ENCODE results near the gene ROBO3.

The ROBO3 gene

DNA sequence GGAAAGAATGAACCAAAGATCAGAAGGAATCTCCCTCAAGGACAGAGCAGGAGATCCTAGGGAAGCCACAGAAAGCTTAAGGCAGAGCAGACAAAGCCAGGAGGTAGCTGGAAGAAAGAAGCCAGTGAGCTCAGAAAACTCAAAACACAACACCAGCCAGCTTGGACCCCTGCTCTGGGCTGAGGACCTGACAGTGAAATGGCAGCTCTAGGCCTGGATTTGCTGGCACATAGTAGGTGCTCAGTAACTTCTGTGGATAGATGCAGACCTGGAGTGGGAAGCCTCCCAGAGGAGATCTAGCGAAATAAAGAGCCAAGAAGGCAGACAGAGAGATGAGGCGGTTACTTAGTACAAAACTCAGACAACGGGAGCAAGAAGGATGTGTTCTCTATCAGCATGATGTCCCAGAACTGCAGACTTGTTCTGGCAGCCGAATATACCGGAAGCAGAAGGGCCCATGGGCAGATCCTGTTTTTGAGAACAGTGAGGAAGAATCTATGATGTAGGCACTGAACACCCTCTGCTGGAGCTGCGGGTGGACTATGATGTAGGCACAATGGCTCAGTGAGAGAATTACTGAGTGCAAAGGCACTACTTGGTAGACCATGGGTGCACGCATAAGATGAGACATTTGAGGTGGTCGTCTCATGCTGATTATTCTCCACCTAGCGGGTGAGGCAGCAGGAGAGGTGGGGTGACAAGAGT, 27.7 kb downstream of the ROBO3 start:
- no peak for DNase-seq (ENCODE audit: low read depth)

DNA sequence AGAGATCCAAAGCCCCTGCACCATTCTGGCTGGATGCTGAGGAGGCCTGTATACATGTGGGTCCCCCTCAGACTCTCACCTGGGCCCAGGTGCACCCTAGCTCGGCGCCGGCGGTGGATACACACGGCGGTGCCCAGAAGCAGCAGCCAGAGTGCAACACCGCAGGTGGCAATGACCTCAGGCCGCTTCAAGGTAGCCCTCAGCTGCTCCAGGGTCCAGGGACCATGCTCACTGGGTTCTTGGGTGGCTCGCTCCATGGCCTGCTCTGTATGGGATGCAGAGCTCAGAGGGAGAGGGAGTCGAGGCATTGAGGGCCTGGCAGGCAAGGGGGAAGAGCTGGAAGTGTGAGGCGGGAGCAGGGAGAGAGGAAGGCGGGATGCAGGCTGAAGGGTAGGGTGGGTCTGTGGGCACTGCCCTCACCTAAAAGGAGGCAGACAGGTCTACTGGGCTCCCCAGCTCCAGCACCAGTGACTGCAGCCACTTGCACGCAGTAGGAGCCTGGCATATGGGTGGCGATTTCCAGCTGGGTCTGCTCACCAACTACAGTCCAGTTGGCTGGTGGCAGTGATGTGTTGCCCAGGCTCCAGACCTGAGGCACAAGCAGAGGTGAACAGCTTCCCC, 28.7 kb downstream of the ROBO3 start:
- DNase-seq (ENCODE audit: low read depth): no peak

GRCh38 chr11:124894606-124895430, 29.6 kb downstream of the ROBO3 start:
- no peak for DNase-seq (ENCODE audit: low read depth)

DNA sequence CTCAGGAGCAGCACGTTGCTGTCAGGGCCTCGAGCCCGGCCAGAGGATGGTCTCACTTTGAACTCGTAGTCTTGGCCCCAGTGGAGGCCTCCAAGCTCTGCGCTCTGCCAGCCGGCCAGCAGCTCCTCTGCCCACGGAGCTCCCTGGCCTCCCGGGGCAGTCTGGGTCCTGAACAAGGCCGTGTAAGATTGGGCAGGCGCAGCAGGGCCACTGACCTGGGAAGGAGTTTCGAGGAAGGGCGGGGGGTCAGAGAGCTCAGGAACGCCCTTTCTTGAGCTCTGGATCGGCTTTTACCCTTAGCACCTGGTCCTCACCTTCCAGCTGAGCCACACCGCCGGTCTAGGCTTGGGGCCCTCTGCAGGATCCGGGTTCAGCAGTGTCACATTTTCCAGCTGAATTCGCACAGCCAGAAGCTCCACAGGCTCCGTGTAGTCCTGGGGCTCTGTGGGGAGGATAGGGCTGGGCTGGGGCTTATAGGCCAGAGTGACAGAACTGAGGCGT, 30.3 kb downstream of the ROBO3 start:
- DNase-seq (ENCODE audit: low read depth): no peak

DNA sequence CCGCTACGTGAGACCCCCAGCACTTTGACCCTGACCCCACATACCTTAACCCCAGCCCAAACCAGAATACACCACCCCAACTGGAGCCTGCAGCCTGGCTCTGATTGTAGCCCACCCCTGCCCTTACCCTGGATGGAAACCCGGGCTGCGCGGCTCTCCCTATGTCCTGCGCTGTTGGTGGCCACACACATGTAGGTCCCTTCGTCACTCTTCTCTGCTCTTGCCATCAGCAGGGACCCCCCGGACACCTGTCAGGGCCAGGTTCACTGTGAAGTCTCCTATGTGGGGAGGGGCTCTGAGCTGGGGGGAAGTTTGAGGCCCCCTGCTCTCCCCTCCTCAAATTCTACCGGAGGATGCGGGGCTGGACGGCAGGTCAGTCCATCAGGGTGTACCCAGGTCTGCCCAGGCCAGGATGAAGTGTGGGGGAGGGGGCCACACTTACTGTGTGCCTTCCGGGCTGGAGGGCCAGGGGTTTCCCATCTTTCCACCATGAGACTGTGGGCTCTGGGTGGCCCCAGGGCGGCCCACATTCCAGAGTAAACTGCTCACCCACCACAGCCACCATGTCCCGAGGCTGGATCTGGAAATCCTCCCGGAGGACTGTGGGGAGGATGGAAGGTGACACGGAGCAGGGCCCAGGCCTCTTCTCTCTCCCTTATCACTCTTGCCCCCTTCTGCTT, 31.0 kb downstream of the ROBO3 start:
- DNase-seq (ENCODE audit: low read depth): no peak

- no peak for DNase-seq (ENCODE audit: low read depth)
Measured at GRCh38 chr11:124896821-124897391, 31.7 kb downstream of the ROBO3 start.

DNA sequence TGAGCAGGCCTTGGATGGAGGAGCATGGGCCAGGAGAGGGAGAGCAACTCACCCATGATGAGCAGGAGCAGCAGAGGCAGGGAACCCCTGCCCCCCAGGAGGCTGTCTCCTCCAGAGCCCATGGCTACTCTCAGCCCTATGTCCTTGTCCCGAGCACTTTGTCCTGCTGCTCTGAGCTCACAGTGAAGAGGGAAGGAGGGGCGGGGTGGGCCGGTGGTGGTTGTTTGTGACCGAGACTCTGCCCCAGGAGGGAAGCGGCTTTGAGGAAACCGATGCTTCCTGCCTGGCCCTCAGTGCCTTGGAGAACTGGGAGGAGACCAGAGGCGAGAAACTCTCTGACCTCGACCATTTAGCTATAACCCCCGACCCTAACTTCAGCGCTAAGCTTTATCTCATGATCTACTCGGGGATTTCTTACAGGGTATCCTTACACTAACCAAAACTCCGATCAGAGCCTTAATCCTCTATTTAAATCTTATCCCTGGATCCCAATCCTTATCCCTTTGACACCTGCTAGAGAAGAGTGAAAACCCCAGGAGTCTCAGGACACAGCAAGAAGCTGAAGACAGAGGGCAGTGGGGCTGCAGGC, 32.5 kb downstream of the ROBO3 start, which contains the start of gene ROBO4:
ROBO4 (minus strand) TSS at position 192 of the 589 bp plus-strand sequence; CDS start at position 122, 70 bp downstream.
- no peak for DNase-seq (ENCODE audit: low read depth)

DNA sequence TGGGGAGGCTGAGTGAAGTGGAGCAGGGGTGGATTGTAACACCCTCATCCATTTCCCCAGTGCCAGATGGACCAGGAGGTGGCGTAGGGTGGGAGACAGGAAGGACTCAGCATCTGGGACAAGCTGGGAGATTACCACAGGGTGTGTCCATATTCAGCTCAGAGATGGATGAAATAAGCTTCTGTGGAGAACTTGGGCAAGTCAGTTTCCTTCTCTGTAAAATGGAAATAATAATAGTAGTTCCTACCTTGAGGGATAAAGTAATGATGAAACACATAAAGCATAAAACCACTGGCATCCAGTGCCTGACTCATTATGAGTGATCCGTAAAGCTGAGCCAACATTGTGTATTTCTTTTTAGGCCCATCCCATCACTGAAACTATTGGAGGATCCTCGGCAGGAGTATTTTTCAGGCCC, 33.0 kb downstream of the ROBO3 start:
- no peak for DNase-seq (ENCODE audit: low read depth)

DNA sequence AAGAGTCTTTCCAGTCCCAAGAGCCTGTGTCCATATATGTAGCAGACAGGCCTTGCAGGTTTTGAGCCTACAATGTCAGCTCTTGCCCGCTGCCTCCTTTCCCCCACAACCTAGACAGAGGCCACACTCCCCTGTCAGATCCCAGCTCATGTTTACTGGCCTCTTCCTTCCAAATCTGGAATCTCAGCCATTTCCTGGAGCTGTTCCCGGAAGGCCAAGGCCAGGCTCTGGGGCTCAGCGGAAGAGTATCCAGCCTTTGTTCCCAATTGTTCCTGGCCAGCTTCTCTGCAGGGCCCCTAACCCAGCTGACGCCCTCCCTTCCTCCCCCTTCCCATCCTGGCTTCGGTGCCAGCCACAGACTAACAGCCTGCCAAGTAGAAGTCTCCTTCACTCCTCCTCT, 33.5 kb downstream of the ROBO3 start:
- no peak for DNase-seq (ENCODE audit: low read depth)

- no peak for DNase-seq (ENCODE audit: low read depth)
Measured at GRCh38 chr11:124899383-124900145, 34.3 kb downstream of the ROBO3 start.

DNA sequence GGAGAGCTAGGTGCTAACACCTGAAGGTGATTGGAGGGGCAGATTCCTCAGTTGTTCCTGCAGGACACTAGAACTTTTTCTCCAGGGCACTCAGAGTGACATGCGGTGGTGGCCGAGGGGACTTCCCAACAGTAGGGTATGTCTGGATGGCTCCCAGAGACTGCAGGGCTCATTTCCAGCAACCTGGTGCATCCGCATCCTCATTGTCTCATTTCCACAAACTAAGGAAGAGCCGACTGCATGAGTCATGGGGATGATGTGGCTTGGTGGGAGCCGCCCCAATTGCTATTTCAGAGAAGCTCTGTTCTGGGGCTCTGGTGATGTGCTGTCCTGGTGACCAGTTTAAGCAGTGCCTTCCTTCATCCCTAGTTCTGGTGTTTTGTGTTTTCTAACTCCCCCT, 35.2 kb downstream of the ROBO3 start:
- DNase-seq (ENCODE audit: low read depth): no peak

- no peak for DNase-seq (ENCODE audit: low read depth)
Measured at GRCh38 chr11:124902616-124903015, 37.4 kb downstream of the ROBO3 start.

GRCh38 chr11:124915541-124916369, 50.5 kb downstream of the ROBO3 start:
- DNase-seq (ENCODE audit: low read depth): no peak

DNA sequence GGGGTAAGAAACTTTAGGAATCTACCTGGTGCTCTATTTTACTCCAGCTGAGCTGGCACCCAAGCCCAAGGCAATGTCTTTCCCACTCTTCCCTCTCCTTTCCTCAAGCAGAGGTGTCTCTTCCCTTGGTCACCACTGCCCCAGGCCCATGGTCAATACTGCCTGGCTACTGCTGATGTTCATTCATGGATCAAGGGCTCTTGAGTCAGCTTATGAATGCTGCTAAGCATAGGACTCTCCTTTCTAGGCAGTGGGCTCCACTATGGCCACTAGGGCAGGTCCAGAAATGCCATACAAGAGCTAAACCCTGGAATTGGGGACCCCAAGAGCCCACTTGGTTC, 51.1 kb downstream of the ROBO3 start:
- no peak for DNase-seq (ENCODE audit: low read depth)

DNA sequence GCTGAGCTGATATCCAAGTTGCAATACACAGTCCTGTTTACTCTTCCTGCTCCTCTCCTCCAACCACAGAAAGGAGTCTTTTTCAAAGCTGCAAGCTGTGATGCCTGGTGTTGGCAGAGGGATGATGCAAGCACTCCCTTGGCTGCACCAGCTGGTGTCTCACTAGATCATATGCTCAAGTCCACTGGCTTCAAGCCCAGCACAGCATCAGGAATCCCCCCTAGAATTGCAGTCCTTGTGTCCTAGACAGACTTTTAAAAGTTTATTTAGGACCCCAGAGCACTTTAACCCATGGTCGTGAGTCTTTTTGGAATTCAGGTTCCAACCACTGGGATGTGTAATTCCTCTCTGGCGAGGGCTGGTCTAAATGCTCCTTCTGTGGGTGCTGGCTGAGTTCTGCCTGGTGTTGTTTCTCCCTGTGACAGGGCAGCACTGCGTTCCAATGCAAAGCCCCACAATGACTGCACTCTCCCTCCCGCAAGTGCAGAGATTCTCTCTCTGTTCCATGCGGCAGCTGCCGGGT, 51.9 kb downstream of the ROBO3 start:
- no peak for DNase-seq (ENCODE audit: low read depth)

GRCh38 chr11:124918950-124919349, 53.7 kb downstream of the ROBO3 start, which contains the start of gene HEPN1:
TSS of gene HEPN1 (plus strand) at chr11:124919250.
- no peak for DNase-seq (ENCODE audit: low read depth)

GRCh38 chr11:124919898-124920297, 54.7 kb downstream of the ROBO3 start:
- no peak for DNase-seq (ENCODE audit: low read depth)

DNA sequence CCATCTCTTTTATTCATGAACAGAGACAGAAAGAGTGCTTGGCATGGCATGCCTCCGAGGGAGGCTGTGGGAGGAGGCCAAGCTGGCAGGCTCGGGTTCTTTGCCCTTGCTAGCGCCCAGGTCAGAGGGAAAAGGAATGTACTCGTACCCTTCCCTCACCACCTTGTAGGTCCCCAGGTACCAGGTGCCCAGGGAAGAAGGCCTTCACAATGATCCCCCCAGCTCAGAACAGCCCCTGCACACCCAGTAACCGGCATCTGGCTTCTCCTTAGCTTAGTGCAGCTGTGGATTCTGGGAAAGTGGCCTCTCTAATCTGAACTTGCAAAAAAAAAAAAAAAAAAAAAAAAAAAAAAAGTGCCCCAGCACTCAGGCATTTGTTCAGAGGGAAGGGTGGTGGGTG, 55.1 kb downstream of the ROBO3 start:
- no peak for DNase-seq (ENCODE audit: low read depth)

DNA sequence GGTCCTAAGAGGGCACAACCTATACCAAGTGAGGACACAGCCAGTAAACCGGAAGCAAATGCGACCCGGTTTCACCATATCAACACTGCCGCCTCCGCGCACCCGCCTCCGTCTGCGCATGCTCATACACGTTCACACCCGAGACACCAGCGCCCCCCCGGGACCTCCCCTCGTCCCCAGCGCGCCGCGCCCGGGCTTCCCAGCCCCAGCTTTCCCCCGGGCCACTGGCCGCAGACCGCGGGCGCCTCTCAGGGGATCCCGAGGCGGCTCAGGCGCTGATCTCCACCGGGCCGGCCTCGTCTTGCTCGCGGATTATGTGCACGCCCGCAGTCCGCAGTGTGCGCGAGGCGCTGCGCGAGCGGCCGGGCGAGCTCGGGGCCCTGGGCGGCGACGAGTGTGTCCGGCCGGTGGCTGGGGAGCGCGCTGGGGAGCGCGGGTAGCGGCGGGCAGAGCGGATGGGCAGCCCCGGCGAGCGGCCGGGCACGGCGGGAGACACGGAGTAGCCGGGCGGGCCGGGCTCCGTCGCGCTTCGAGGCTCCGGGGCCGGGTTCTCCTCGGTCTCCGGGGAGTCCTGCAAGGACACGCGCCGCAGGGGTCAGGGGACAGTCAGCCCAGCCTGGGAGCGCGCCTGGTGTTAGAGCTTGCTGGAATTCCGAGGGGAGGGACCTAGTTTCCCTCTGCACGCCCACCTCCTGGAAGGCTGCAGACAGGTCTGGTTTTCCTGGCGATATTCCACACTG, 55.8 kb downstream of the ROBO3 start:
- DNase-seq (ENCODE audit: low read depth): no peak
